Measurements from ENCODE around the gene EVC. TPM values are rescaled to one million over a fixed set of nuclear protein-coding genes. Genes with fewer than 3 reads are reported as not detected.

EVC gene
- total RNA-seq, 2 donors from 2014 or later = 25.5 to 29.0 TPM

DNA sequence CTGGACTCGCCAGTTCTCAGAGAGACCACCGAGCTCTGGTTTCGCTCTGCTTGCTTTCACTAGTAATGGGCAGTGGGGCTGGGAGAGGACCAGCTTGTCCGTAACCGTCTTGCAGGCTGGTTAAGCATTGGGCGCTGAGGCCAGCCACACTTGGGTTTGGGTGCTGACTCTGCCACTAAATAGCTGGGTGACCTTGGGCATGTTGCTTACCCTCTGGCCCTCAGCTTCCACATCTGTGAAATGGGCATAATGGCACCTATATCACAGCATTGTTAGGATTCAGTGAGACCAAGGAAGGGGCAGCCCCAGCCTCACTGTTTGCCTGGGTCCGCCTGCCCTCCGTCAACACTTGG lies 43.5 kb downstream of the EVC start:
- peaks cover 33% of the 10 kb centered on the region for H3K4me1 Mint-ChIP-seq
- no peak for DNase-seq
- no peak for TF ChIP-seq CTCF (conservative IDR thresholded peaks at IDR 0.05)
- Histone ChIP-seq H3K27ac (ENCODE audit: low read depth, low read length) (no peak overlapping the region), H3K9ac (ENCODE audit: extremely low read depth, low read length, poor library complexity, severe bottlenecking) (no peak overlapping the region), H3K9me3 (ENCODE audit: control insufficient read depth, low read length) (peaks cover 6% of the 10 kb centered on the region), H3K36me3 (ENCODE audit: control insufficient read depth, insufficient read depth, low read length) (peaks cover 26% of the 10 kb centered on the region), H3K4me3 (ENCODE audit: low read length) (no peak overlapping the region), H3K4me1 (ENCODE audit: control insufficient read depth, insufficient read depth, low read length) (peaks cover 16% of the 10 kb centered on the region), H3K27me3 (ENCODE audit: control insufficient read depth, insufficient read depth, low read length, poor library complexity, severe bottlenecking) (no peaks in the 10 kb centered on the region)
- no peak overlapping the region for H3K27ac Mint-ChIP-seq
- H3K36me3 Mint-ChIP-seq (ENCODE audit: low read depth) = peaks cover 55% of the 10 kb centered on the region
- no peak overlapping the region for H3K4me3 Mint-ChIP-seq
- peaks cover 27% of the 10 kb centered on the region for H3K27me3 Mint-ChIP-seq (ENCODE audit: insufficient read depth)
- 93% methylated on average over 7 to 8 of the region's 8 CpGs for WGBS, 2 experiments (ENCODE audit: insufficient coverage in 1 of 2, insufficient read length in 1 of 2)
- no peaks in the 10 kb centered on the region for H3K9me3 Mint-ChIP-seq

DNA sequence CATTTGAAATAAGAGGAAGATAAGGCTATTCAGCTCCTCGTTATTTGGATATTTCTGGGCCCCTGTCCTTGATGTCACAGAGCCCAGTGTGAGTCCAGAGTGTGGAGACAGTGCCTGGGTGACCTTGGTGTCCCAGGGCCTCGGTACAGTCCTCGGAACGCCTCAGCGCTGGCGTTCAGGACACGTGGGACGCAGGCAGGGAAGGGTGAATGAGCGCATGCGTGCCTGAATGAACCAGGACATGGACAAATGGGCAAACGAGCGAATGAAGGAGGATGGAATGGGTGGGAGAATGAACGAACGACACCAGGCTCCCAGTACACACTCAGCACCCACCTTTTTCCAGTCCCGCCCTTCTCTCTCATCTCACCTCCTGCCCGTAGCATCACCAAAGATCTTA lies 44.2 kb downstream of the EVC start:
- H3K9me3 Mint-ChIP-seq = no peaks in the 10 kb centered on the region
- Histone ChIP-seq H3K27ac (ENCODE audit: low read depth, low read length) (no peak overlapping the region), H3K4me3 (ENCODE audit: low read length) (no peak overlapping the region), H3K36me3 (ENCODE audit: control insufficient read depth, insufficient read depth, low read length) (peaks cover 26% of the 10 kb centered on the region), H3K27me3 (ENCODE audit: control insufficient read depth, insufficient read depth, low read length, poor library complexity, severe bottlenecking) (no peaks in the 10 kb centered on the region), H3K9me3 (ENCODE audit: control insufficient read depth, low read length) (peaks cover 6% of the 10 kb centered on the region), H3K4me1 (ENCODE audit: control insufficient read depth, insufficient read depth, low read length) (peaks cover 16% of the 10 kb centered on the region), H3K9ac (ENCODE audit: extremely low read depth, low read length, poor library complexity, severe bottlenecking) (no peak overlapping the region)
- H3K4me3 Mint-ChIP-seq = no peak overlapping the region
- no peak for DNase-seq
- WGBS, 2 experiments (ENCODE audit: insufficient coverage in 1 of 2, insufficient read length in 1 of 2) = 93 to 94% methylated on average over 13 to 16 of the region's 16 CpGs
- H3K36me3 Mint-ChIP-seq (ENCODE audit: low read depth) = peaks cover 50% of the 10 kb centered on the region
- peaks cover 27% of the 10 kb centered on the region for H3K27me3 Mint-ChIP-seq (ENCODE audit: insufficient read depth)
- H3K4me1 Mint-ChIP-seq = peaks cover 34% of the 10 kb centered on the region
- TF ChIP-seq CTCF (conservative IDR thresholded peaks at IDR 0.05) = no peak
- H3K27ac Mint-ChIP-seq = no peak overlapping the region

DNA sequence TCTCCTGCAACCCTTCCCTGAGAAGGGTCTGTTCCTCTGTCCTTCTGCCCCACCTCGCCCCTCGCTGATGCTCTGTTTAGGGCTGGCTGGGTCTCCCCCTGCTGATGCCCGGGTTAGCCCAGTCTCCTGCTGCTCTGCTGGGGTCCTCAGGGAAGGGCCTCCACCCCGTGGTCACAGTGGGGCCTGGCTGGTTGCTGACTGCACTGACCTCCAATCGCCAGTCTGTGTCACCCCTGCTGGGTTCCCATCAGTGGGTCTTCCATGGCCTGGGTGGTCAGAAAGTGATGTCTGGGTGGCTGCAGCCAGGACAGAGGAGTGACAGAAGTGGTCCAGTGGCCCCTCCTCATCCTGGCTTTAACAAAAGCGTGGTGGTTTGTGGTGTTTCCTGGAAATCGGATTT lies 44.7 kb downstream of the EVC start:
- Histone ChIP-seq H3K9ac (ENCODE audit: extremely low read depth, low read length, poor library complexity, severe bottlenecking) (no peak overlapping the region), H3K9me3 (ENCODE audit: control insufficient read depth, low read length) (peaks cover 6% of the 10 kb centered on the region), H3K4me1 (ENCODE audit: control insufficient read depth, insufficient read depth, low read length) (peaks cover 18% of the 10 kb centered on the region), H3K27me3 (ENCODE audit: control insufficient read depth, insufficient read depth, low read length, poor library complexity, severe bottlenecking) (no peaks in the 10 kb centered on the region), H3K4me3 (ENCODE audit: low read length) (no peak overlapping the region), H3K27ac (ENCODE audit: low read depth, low read length) (no peak overlapping the region), H3K36me3 (ENCODE audit: control insufficient read depth, insufficient read depth, low read length) (peaks cover 26% of the 10 kb centered on the region)
- 77 to 94% methylated on average over 4 to 7 of the region's 7 CpGs for WGBS, 2 experiments (ENCODE audit: insufficient coverage in 1 of 2, insufficient read length in 1 of 2)
- H3K36me3 Mint-ChIP-seq (ENCODE audit: low read depth) = peaks cover 48% of the 10 kb centered on the region
- H3K27me3 Mint-ChIP-seq (ENCODE audit: insufficient read depth) = peaks cover 27% of the 10 kb centered on the region
- peaks cover 36% of the 10 kb centered on the region for H3K4me1 Mint-ChIP-seq
- H3K9me3 Mint-ChIP-seq = no peaks in the 10 kb centered on the region
- no peak for DNase-seq
- no peak overlapping the region for H3K27ac Mint-ChIP-seq
- no peak overlapping the region for H3K4me3 Mint-ChIP-seq
- TF ChIP-seq CTCF (conservative IDR thresholded peaks at IDR 0.05) = no peak
